GM06990 (cell line): ENCODE results near the gene RXRA.

ENCODE experiments used
- DNase-seq: peaks from one replicate; pipeline ENCODE4 v3.0.0-alpha.2; 2011; ENCODE audit not compliant: insufficient read length; ENCODE audit errors: extremely low read depth
- H3K27me3 ChIP-seq: replicated peaks from 2 replicates; pipeline ENCODE4 v1.6.0; 2011; ENCODE audit warnings: low read length; ENCODE audit not compliant: control insufficient read depth, insufficient read depth
- H3K36me3 ChIP-seq: 2 replicates; pipeline ENCODE4 v1.5.1; 2011; ENCODE audit warnings: low read length; ENCODE audit not compliant: control insufficient read depth, insufficient read depth
- H3K4me3 ChIP-seq: replicated peaks from 2 replicates; pipeline ENCODE4 v1.5.1; 2011; ENCODE audit warnings: low read depth, mild to moderate bottlenecking, control low read depth, low read length
- CTCF ChIP-seq: IDR thresholded peaks from 2 replicates; pipeline ENCODE4 v1.5.1; 2011; ENCODE audit warnings: low read length, control low read depth, mild to moderate bottlenecking, inconsistent platforms; ENCODE audit not compliant: insufficient read depth, poor library complexity, severe bottlenecking

RXRA gene

GRCh38 chr9:134370213-134370492 lies 43.9 kb downstream of the RXRA start:
- TF ChIP-seq CTCF = no peak
- no peaks in the 10 kb centered on the region for H3K36me3 ChIP-seq
- no peaks in the 10 kb centered on the region for H3K27me3 ChIP-seq
- H3K4me3 ChIP-seq = no peak overlapping the region
- DNase-seq = no peak

GRCh38 chr9:134370638-134371037 lies 44.4 kb downstream of the RXRA start:
- H3K27me3 ChIP-seq = no peaks in the 10 kb centered on the region
- no peak for DNase-seq
- no peak overlapping the region for H3K4me3 ChIP-seq
- no peaks in the 10 kb centered on the region for H3K36me3 ChIP-seq
- TF ChIP-seq CTCF = no peak

GRCh38 chr9:134371731-134372130 lies 45.5 kb downstream of the RXRA start:
- DNase-seq = no peak

GRCh38 chr9:134372581-134373267 lies 46.5 kb downstream of the RXRA start:
- TF ChIP-seq CTCF = no peak
- H3K27me3 ChIP-seq = no peaks in the 10 kb centered on the region
- H3K4me3 ChIP-seq = no peak overlapping the region
- H3K36me3 ChIP-seq = no peaks in the 10 kb centered on the region
- no peak for DNase-seq

More at GRCh38 chr9:134371731-134372130, 45.5 kb downstream of the RXRA start:
- no peak overlapping the region for H3K4me3 ChIP-seq
- no peaks in the 10 kb centered on the region for H3K36me3 ChIP-seq
- H3K27me3 ChIP-seq = no peaks in the 10 kb centered on the region
- TF ChIP-seq CTCF = no peak

- peak; percentile 34 for TF ChIP-seq CTCF
- Histone ChIP-seq H3K27me3 (no peaks in the 10 kb centered on the region), H3K36me3 (no peaks in the 10 kb centered on the region), H3K4me3 (no peak overlapping the region)
- no peak for DNase-seq
These were observed 47.0 kb downstream of the RXRA start for GRCh38 chr9:134373269-134373668.

- DNase-seq = no peak
- TF ChIP-seq CTCF = no peak
- Histone ChIP-seq H3K27me3 (no peaks in the 10 kb centered on the region; the same call in 1 of the 2 replicates), H3K4me3 (no peak overlapping the region), H3K36me3 (no peaks in the 10 kb centered on the region)
These were observed 47.7 kb downstream of the RXRA start for GRCh38 chr9:134373953-134374300.
